Caco-2 (cell line): ENCODE results near the gene YKT6. TPM values are rescaled to one million over a fixed set of nuclear protein-coding genes. Genes with fewer than 3 reads are reported as not detected.

Source experiments
- BruUV-seq: library from RNA; stranded (reverse); fragments of 400-500 nt; replicated peaks from 2 replicates; lab custom pipeline; 2021; lab: Mats Ljungman, UMichigan
- CTCF ChIA-PET: fragments of 300-600 bp; sonication (Branson Sonifier 250); formaldehyde crosslinking; loops from one replicate; lab custom pipeline; 2022; ENCODE audit warnings: antibody characterized with exemption; lab: Charles Lee
- POLR2A ChIA-PET: fragments of 300-600 bp; sonication (Branson Sonifier 250); formaldehyde crosslinking; loops from one replicate; lab custom pipeline; 2022; ENCODE audit warnings: antibody characterized with exemption; lab: Charles Lee
- DNase-seq, 2 experiments: peaks; one replicate each; pipeline versions ENCODE4 v3.0.0 to v3.0.0-alpha.2; 2020 to 2022
- H3K27me3 ChIP-seq: replicated peaks from 2 replicates; pipeline ENCODE4 v1.6.0; 2011; ENCODE audit warnings: low read length; ENCODE audit not compliant: control insufficient read depth, insufficient read depth
- H3K36me3 ChIP-seq: 2 replicates; pipeline ENCODE4 v1.5.1; 2011; ENCODE audit warnings: low read length; ENCODE audit not compliant: control insufficient read depth, insufficient read depth
- H3K4me1 ChIP-seq: fragments of 250-450 bp; sonication (Bioruptor Pico); 2 replicates; pipeline ENCODE4 v1.5.1; 2020; ENCODE audit warnings: mild to moderate bottlenecking
- H3K4me3 ChIP-seq: 2 replicates; pipeline ENCODE4 v1.5.1; 2011; ENCODE audit warnings: low read depth, mild to moderate bottlenecking, control low read depth, low read length
- H3K9me3 ChIP-seq: fragments of 250-450 bp; sonication (Bioruptor Pico); 2 replicates; pipeline ENCODE4 v1.5.1; 2020; ENCODE audit warnings: mild to moderate bottlenecking, moderate library complexity
- H3K27ac Mint-ChIP-seq: one replicate; pipeline ENCODE4 v1.8.0; 2022; ENCODE audit warnings: mixed read lengths; ENCODE audit not compliant: unreplicated experiment
- H3K27me3 Mint-ChIP-seq: one replicate; pipeline ENCODE4 v1.8.0; 2022; ENCODE audit warnings: mixed read lengths; ENCODE audit not compliant: insufficient read depth, unreplicated experiment
- H3K36me3 Mint-ChIP-seq: one replicate; pipeline ENCODE4 v1.8.0; 2022; ENCODE audit warnings: mild to moderate bottlenecking, mixed read lengths; ENCODE audit not compliant: insufficient read depth, unreplicated experiment
- H3K4me1 Mint-ChIP-seq: one replicate; pipeline ENCODE4 v1.8.0; 2022; ENCODE audit warnings: low read depth, mixed read lengths; ENCODE audit not compliant: unreplicated experiment
- H3K4me3 Mint-ChIP-seq: one replicate; pipeline ENCODE4 v1.8.0; 2022; ENCODE audit warnings: mild to moderate bottlenecking, moderate library complexity, mixed read lengths; ENCODE audit not compliant: unreplicated experiment
- H3K9me3 Mint-ChIP-seq: one replicate; pipeline ENCODE4 v1.8.0; 2022; ENCODE audit warnings: mixed read lengths; ENCODE audit not compliant: unreplicated experiment
- intact Hi-C: fragments of 100-400 bp; cut with micrococcal nuclease; formaldehyde crosslinking; loops from one replicate; pipeline ENCODE4 v1.10.0; 2022; ENCODE audit not compliant: unreplicated experiment
- total RNA-seq: library from RNA; stranded (reverse); gene quantifications from 2 replicates; pipeline ENCODE4 v1.2.3, GENCODE V29; 2022
- TF ChIP-seq, protein P1 (sequence below), 2 experiments: fragments of 200-600 bp in 1 of 2; IDR thresholded peaks; 1 replicate in 1 of 2; 2 replicates in 1 of 2; pipeline versions ENCODE4 v1.5.1 to v1.8.0; 2011 to 2022; ENCODE audit warnings: antibody characterized with exemption in 1 of 2, control low read depth in 1 of 2, inconsistent platforms in 1 of 2, low read depth in 1 of 2, low read length in 1 of 2, mild to moderate bottlenecking in 1 of 2, moderate library complexity in 1 of 2; ENCODE audit not compliant: insufficient read depth in 1 of 2, severe bottlenecking in 1 of 2, unreplicated experiment in 1 of 2

The YKT6 gene
- total RNA-seq, 1 experiment from 2014 or later, result 123 TPM

DNA sequence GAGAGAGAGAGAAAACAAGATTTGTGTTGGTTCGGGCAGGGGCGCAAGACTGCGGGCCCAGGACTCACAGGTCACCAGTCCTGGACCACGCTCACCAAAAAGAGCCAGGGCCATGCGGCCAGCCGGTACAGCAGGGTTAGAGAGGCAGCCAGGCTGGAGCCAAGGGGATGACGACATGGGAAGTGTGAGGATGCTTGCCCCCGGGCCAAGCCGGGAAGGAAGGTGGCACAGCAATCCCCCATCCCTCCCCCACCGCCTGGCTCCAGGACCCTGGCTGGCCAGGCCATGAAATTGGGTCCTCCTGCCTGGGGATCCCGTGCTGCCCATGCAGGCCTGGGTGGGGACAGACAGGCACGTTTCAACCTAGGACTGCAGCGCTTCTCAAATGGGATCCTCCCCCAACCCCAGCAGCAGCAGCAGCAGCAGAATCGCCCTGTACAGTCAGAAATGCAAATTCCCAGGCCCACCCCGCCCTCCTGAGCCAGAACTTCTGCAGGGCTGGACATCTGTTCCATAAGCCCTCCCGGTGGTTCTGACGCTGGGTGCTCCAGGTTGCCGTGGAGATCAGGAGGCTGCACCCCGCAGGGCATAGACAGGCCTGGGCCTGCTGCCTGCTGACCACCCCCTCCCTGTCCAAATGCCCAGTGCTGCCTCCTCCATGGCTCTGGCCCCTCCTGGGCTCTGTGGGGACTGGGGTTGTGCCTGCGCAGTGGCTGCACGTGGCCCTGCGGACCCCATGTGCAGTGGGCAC, 35.0 kb downstream of the YKT6 start:
- Mint-ChIP-seq H3K9me3 (no peaks in the 10 kb centered on the region), H3K4me1 (no peaks in the 10 kb centered on the region), H3K27ac (no peak overlapping the region), H3K36me3 (no peaks in the 10 kb centered on the region), H3K27me3 (peaks cover 10% of the 10 kb centered on the region), H3K4me3 (no peak overlapping the region)
- no peaks in the 10 kb centered on the region for H3K4me1 ChIP-seq
- no peaks in the 10 kb centered on the region for H3K27me3 ChIP-seq
- TF ChIP-seq, protein P1, sequence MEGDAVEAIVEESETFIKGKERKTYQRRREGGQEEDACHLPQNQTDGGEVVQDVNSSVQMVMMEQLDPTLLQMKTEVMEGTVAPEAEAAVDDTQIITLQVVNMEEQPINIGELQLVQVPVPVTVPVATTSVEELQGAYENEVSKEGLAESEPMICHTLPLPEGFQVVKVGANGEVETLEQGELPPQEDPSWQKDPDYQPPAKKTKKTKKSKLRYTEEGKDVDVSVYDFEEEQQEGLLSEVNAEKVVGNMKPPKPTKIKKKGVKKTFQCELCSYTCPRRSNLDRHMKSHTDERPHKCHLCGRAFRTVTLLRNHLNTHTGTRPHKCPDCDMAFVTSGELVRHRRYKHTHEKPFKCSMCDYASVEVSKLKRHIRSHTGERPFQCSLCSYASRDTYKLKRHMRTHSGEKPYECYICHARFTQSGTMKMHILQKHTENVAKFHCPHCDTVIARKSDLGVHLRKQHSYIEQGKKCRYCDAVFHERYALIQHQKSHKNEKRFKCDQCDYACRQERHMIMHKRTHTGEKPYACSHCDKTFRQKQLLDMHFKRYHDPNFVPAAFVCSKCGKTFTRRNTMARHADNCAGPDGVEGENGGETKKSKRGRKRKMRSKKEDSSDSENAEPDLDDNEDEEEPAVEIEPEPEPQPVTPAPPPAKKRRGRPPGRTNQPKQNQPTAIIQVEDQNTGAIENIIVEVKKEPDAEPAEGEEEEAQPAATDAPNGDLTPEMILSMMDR (IDR thresholded peaks at IDR 0.05; ENCODE audit: insufficient read depth in 1 of 2, low read depth in 1 of 2, low read length in 1 of 2, severe bottlenecking in 1 of 2, unreplicated experiment in 1 of 2), result no peak
- intact Hi-C loops, result no loop called here
- no TSS peak for BruUV-seq
- ChIA-PET POLR2A (no interaction called here), CTCF (no interaction called here)
- no peaks in the 10 kb centered on the region for H3K36me3 ChIP-seq
- no peak overlapping the region for H3K4me3 ChIP-seq
- DNase-seq, result no peak
- no peaks in the 10 kb centered on the region for H3K9me3 ChIP-seq

- intact Hi-C loops, result no loop called here
- no TSS peak for BruUV-seq
- TF ChIP-seq, protein P1 (IDR thresholded peaks at IDR 0.05; ENCODE audit: insufficient read depth in 1 of 2, low read depth in 1 of 2, low read length in 1 of 2, severe bottlenecking in 1 of 2, unreplicated experiment in 1 of 2), result no peak
- Histone ChIP-seq H3K4me3 (no peak overlapping the region), H3K36me3 (no peaks in the 10 kb centered on the region), H3K9me3 (no peaks in the 10 kb centered on the region), H3K4me1 (no peaks in the 10 kb centered on the region), H3K27me3 (no peaks in the 10 kb centered on the region)
- Mint-ChIP-seq H3K9me3 (no peaks in the 10 kb centered on the region), H3K4me3 (no peak overlapping the region), H3K4me1 (no peaks in the 10 kb centered on the region), H3K27me3 (peaks cover 10% of the 10 kb centered on the region), H3K27ac (no peak overlapping the region), H3K36me3 (no peaks in the 10 kb centered on the region)
- CTCF ChIA-PET, result interaction anchor here (1.6 kb wide), 1 partner anchor 105 kb away, joined by 5 read pairs; no protein-coding TSS in a partner anchor
- POLR2A ChIA-PET, result no interaction called here
- no peak for DNase-seq
Observed at GRCh38 chr7:44236333-44236728, 35.6 kb downstream of the YKT6 start.

DNA sequence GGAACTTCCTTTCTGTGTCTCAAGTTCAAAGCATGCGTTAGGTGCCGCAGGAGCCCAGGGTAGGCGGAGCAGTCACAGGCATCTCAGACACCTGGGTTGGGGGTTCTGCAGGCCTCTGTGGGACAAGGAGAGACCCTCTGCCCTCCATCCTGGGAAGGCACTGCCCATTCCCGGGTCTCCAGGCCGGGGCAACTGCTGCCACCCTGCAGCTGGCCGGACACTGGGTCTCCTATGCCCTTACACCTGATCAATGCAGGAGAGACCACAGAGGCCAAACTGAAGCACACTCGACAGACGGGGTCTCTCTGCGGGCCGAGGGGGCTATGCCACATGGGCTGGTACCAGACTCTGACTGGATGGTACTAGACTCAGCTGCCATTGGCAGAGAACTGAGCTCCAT, 36.9 kb downstream of the YKT6 start:
- Histone ChIP-seq H3K36me3 (no peaks in the 10 kb centered on the region), H3K9me3 (no peaks in the 10 kb centered on the region), H3K27me3 (no peaks in the 10 kb centered on the region), H3K4me1 (no peaks in the 10 kb centered on the region), H3K4me3 (no peak overlapping the region)
- CTCF ChIA-PET, result interaction anchor here (0.6 to 1.6 kb wide), 2 partner anchors 107 to 240 kb away, joined by 5 to 6 read pairs; no protein-coding TSS in a partner anchor
- Mint-ChIP-seq H3K4me3 (no peak overlapping the region), H3K4me1 (no peaks in the 10 kb centered on the region), H3K9me3 (no peaks in the 10 kb centered on the region), H3K27me3 (peaks cover 8% of the 10 kb centered on the region), H3K36me3 (no peaks in the 10 kb centered on the region), H3K27ac (no peak overlapping the region)
- DNase-seq, result no peak
- POLR2A ChIA-PET, result no interaction called here
- no TSS peak for BruUV-seq
- TF ChIP-seq, protein P1 (IDR thresholded peaks at IDR 0.05; ENCODE audit: insufficient read depth in 1 of 2, low read depth in 1 of 2, low read length in 1 of 2, severe bottlenecking in 1 of 2, unreplicated experiment in 1 of 2), result no peak
- intact Hi-C loops, result no loop called here
